HepG2 (cell line): ENCODE measurements around the gene RGS11. TPM values are rescaled to one million over a fixed set of nuclear protein-coding genes. Genes with fewer than 3 reads are reported as not detected.
A peak's percentile ranks its signal among the peaks of the same experiment; 100 is the strongest.

Source experiments
- ARID5B ChIP-seq: IDR thresholded peaks from 2 replicates; pipeline ENCODE4 v1.4.0; 2020; ENCODE audit warnings: mild to moderate bottlenecking, missing genetic modification reagents
- CEBPB ChIP-seq: IDR thresholded peaks from 2 replicates; pipeline ENCODE4 v1.6.1; 2011; ENCODE audit warnings: low read depth, low read length, improper control_type of control experiment, borderline replicate concordance
- HNRNPK ChIP-seq: fragments of 200-400 bp; formaldehyde crosslinking; IDR thresholded peaks from 2 replicates; pipeline ENCODE4 v1.6.1; 2018; ENCODE audit warnings: low read length, low read depth, moderate library complexity, mild to moderate bottlenecking; ENCODE audit not compliant: poor library complexity, severe bottlenecking
- HOXA7 ChIP-seq: sonication (generic); formaldehyde crosslinking; IDR thresholded peaks from 2 replicates; pipeline ENCODE4 v1.8.1; 2022; ENCODE audit warnings: mild to moderate bottlenecking, missing genetic modification reagents, moderate library complexity
- MED13 ChIP-seq: sonication (generic); formaldehyde crosslinking; IDR thresholded peaks from 2 replicates; pipeline ENCODE4 v1.5.0; 2020; ENCODE audit warnings: missing genetic modification reagents
- MTF1 ChIP-seq: sonication (generic); formaldehyde crosslinking; IDR thresholded peaks from 2 replicates; pipeline ENCODE4 v1.5.0; 2020; ENCODE audit warnings: missing genetic modification reagents
- REXO4 ChIP-seq: sonication (generic); formaldehyde crosslinking; IDR thresholded peaks from 2 replicates; pipeline ENCODE4 v1.8.0; 2022; ENCODE audit warnings: missing genetic modification reagents, mild to moderate bottlenecking, borderline replicate concordance
- SRY ChIP-seq: sonication (generic); formaldehyde crosslinking; IDR thresholded peaks from 2 replicates; pipeline ENCODE4 v1.8.0; 2022; ENCODE audit warnings: mild to moderate bottlenecking, missing genetic modification reagents
- TRIM22 ChIP-seq: fragments of 450-650 bp; IDR thresholded peaks from 2 replicates; pipeline ENCODE4 v1.6.1; 2017
- YY1 ChIP-seq: IDR thresholded peaks from 2 replicates; pipeline ENCODE4 v1.6.1; 2011; ENCODE audit warnings: low read length, low read depth, moderate library complexity, mild to moderate bottlenecking; ENCODE audit not compliant: insufficient read depth, insufficient replicate concordance
- ZBTB38 ChIP-seq: sonication (generic); formaldehyde crosslinking; IDR thresholded peaks from 2 replicates; pipeline ENCODE4 v1.5.1; 2020; ENCODE audit warnings: mild to moderate bottlenecking, missing genetic modification reagents
- ZFP41 ChIP-seq: sonication (generic); formaldehyde crosslinking; IDR thresholded peaks from 2 replicates; pipeline ENCODE4 v1.4.0; 2020; ENCODE audit warnings: mild to moderate bottlenecking, missing genetic modification reagents, borderline replicate concordance
- ZHX2 ChIP-seq, 2 experiments: sonication (generic) in 1 of 2; formaldehyde crosslinking in 1 of 2; IDR thresholded peaks; 2 replicates each; pipeline versions ENCODE4 v1.6.1 to v1.9.0; 2014 to 2022; ENCODE audit warnings: antibody characterized with exemption in 1 of 2, borderline replicate concordance in 1 of 2, inconsistent platforms in 1 of 2, low read depth in 1 of 2, missing genetic modification reagents in 1 of 2
- ZNF770 ChIP-seq: sonication (generic); formaldehyde crosslinking; IDR thresholded peaks from 2 replicates; pipeline ENCODE4 v1.5.0; 2020; ENCODE audit warnings: mild to moderate bottlenecking, missing genetic modification reagents
- polyA plus RNA-seq, 8 experiments: library from polyadenylated mRNA; depleted of rRNA in 3 of 8; stranded (reverse) in 7 of 8; unstranded in 1 of 8; fragments of >200 nt; fragmentation: Illumina TruSeq in 4 of 8; extraction: Trizol in 4 of 8; gene quantifications; 2 replicates each; pipeline versions ENCODE4 v1.2.1 to v1.2.3, GENCODE V29; 2011 to 2016; ENCODE audit warnings: low read depth in 4 of 8, missing spikeins in 1 of 8, mixed read lengths in 1 of 8; ENCODE audit not compliant: insufficient read depth in 1 of 8
- total RNA-seq, 5 experiments: library from RNA; depleted of rRNA; stranded (reverse); fragments of >200 nt; fragmentation: Illumina TruSeq; extraction: Trizol; gene quantifications; 2 replicates each; pipeline ENCODE4 v1.2.3, GENCODE V29; 2016; ENCODE audit warnings: low read depth in 1 of 5

The RGS11 gene
- total and polyA plus RNA-seq, 2 of the 13 experiments (the other 11 are each of a cell fraction or from before 2014, with no cell fraction given), result 0.11 TPM; not detected in 1

- TF ChIP-seq ZHX2 (IDR thresholded peaks at IDR 0.05; ENCODE audit: low read depth) (peak; percentile 79), ZHX2 (CRISPR knock-in tag; IDR thresholded peaks at IDR 0.05; ENCODE audit: borderline replicate concordance) (peak; percentile 53), REXO4 (CRISPR knock-in tag) (peak; percentile 96; the same call in 1 of the 2 replicates), ZFP41 (peak; percentile 94), CEBPB (no peak), YY1 (peak; percentile 71), ZBTB38 (CRISPR knock-in tag) (peak; percentile 95), SRY (CRISPR knock-in tag) (peak; percentile 98), ZNF770 (peak; percentile 86), MED13 (CRISPR knock-in tag) (peak; percentile 93), MTF1 (peak; percentile 87), HOXA7 (CRISPR knock-in tag) (no peak), ARID5B (CRISPR knock-in tag) (peak; percentile 65), HNRNPK (peak; percentile 62), TRIM22 (no peak)
Measured at GRCh38 chr16:228852-229730, 46.7 kb downstream of the RGS11 start, which contains the start of gene LUC7L (continued).
